Neuronal stem cell (in vitro differentiated cells): ENCODE results near the gene PTPN14.

Source experiments
- DNase-seq: peaks from one replicate; pipeline ENCODE4 v3.0.0-alpha.2; 2013; ENCODE audit warnings: low spot score
- H2AFZ ChIP-seq: one replicate; pipeline ENCODE4 v1.6.1; 2013; ENCODE audit warnings: mild to moderate bottlenecking, low read length, inconsistent platforms
- H2AK5ac ChIP-seq: 2 replicates; pipeline ENCODE4 v1.6.1; 2013; ENCODE audit warnings: low read depth, mild to moderate bottlenecking, inconsistent platforms, low read length, moderate library complexity, mixed read lengths
- H2BK120ac ChIP-seq: 2 replicates; pipeline ENCODE4 v1.6.1; 2013; ENCODE audit warnings: low read depth, mild to moderate bottlenecking, inconsistent platforms, low read length, moderate library complexity, mixed read lengths
- H2BK12ac ChIP-seq: one replicate; pipeline ENCODE4 v1.6.1; 2013; ENCODE audit warnings: low read length, inconsistent platforms
- H2BK15ac ChIP-seq: 2 replicates; pipeline ENCODE4 v1.6.1; 2013; ENCODE audit warnings: mild to moderate bottlenecking, low read length, inconsistent platforms, mixed read lengths
- H2BK5ac ChIP-seq: one replicate; pipeline ENCODE4 v1.6.1; 2013; ENCODE audit warnings: inconsistent platforms, mild to moderate bottlenecking, low read length, moderate library complexity
- H3K14ac ChIP-seq: one replicate; pipeline ENCODE4 v1.6.1; 2013; ENCODE audit warnings: low read length, inconsistent platforms
- H3K18ac ChIP-seq: 2 replicates; pipeline ENCODE4 v1.6.1; 2013; ENCODE audit warnings: low read length, inconsistent platforms
- H3K23ac ChIP-seq: 2 replicates; pipeline ENCODE4 v1.6.1; 2013; ENCODE audit warnings: low read depth, mild to moderate bottlenecking, mixed read lengths, low read length, inconsistent platforms; ENCODE audit not compliant: poor library complexity
- H3K27ac ChIP-seq: replicated peaks from 3 replicates; pipeline ENCODE4 v1.5.1; 2013; ENCODE audit warnings: low read length, inconsistent platforms
- H3K27me3 ChIP-seq, 3 experiments: 2 replicates each; pipeline ENCODE4 v1.6.1; 2013; ENCODE audit warnings: low read length in 3 of 3, mild to moderate bottlenecking in 2 of 3, inconsistent platforms in 1 of 3, low read depth in 1 of 3, mixed read lengths in 1 of 3, moderate library complexity in 1 of 3; ENCODE audit not compliant: control insufficient read depth in 3 of 3, insufficient read depth in 3 of 3
- H3K36me3 ChIP-seq, 2 donors: replicated peaks in 1 of 2; 2 replicates each; pipeline ENCODE4 v1.6.1; 2013; ENCODE audit warnings: low read length in 2 of 2; ENCODE audit not compliant: control insufficient read depth in 2 of 2, insufficient read depth in 2 of 2
- H3K4ac ChIP-seq: 2 replicates; pipeline ENCODE4 v1.6.1; 2013; ENCODE audit warnings: inconsistent platforms, mild to moderate bottlenecking, low read length, moderate library complexity
- H3K4me1 ChIP-seq, 2 donors: 1 replicate in 1 of 2; 2 replicates in 1 of 2; pipeline ENCODE4 v1.6.1; 2013; ENCODE audit warnings: low read length in 2 of 2, low read depth in 1 of 2; ENCODE audit not compliant: control insufficient read depth in 2 of 2, insufficient read depth in 1 of 2
- H3K4me2 ChIP-seq: one replicate; pipeline ENCODE4 v1.6.1; 2013; ENCODE audit warnings: mild to moderate bottlenecking, low read length, inconsistent platforms; ENCODE audit not compliant: insufficient read depth, poor library complexity, severe bottlenecking
- H3K4me3 ChIP-seq, 2 donors: 2 replicates each; pipeline ENCODE4 v1.5.1; 2013; ENCODE audit warnings: low read length in 2 of 2, mild to moderate bottlenecking in 2 of 2, inconsistent platforms in 1 of 2, moderate library complexity in 1 of 2
- H3K79me1 ChIP-seq: one replicate; pipeline ENCODE4 v1.6.1; 2013; ENCODE audit warnings: low read depth, mild to moderate bottlenecking, inconsistent platforms, low read length, moderate library complexity
- H3K9ac ChIP-seq: one replicate; pipeline ENCODE4 v1.6.1; 2013; ENCODE audit warnings: mild to moderate bottlenecking, low read depth, low read length, inconsistent platforms; ENCODE audit not compliant: poor library complexity
- H3K9me3 ChIP-seq, 2 donors: replicated peaks in 1 of 2; 2 replicates each; pipeline versions ENCODE3 to v1.6.1; 2013; ENCODE audit warnings: low read length in 2 of 2, mild to moderate bottlenecking in 2 of 2, inconsistent platforms in 1 of 2, low read depth in 1 of 2, mixed read lengths in 1 of 2, moderate library complexity in 1 of 2; ENCODE audit not compliant: control insufficient read depth in 2 of 2, insufficient read depth in 1 of 2
- H4K8ac ChIP-seq: one replicate; pipeline ENCODE4 v1.6.1; 2013; ENCODE audit warnings: low read depth, mild to moderate bottlenecking, inconsistent platforms, low read length, moderate library complexity
- H4K91ac ChIP-seq: one replicate; pipeline ENCODE4 v1.6.1; 2013; ENCODE audit warnings: low read length, low read depth, mild to moderate bottlenecking, inconsistent platforms; ENCODE audit not compliant: poor library complexity
- WGBS, 2 donors: extraction: QIAGEN DNeasy Blood & Tissue Kit; methylation state at CpG; one replicate each; pipeline ENCODE4 v1.1.7; 2013; ENCODE audit warnings: missing lambda C conversion rate in 2 of 2, mixed read lengths in 1 of 2; ENCODE audit not compliant: insufficient read length in 2 of 2, insufficient replicate concordance in 1 of 2; ENCODE audit errors: extremely low coverage in 2 of 2; 5-methylcytosine and 5-hydroxymethylcytosine counted together

Gene PTPN14

DNA sequence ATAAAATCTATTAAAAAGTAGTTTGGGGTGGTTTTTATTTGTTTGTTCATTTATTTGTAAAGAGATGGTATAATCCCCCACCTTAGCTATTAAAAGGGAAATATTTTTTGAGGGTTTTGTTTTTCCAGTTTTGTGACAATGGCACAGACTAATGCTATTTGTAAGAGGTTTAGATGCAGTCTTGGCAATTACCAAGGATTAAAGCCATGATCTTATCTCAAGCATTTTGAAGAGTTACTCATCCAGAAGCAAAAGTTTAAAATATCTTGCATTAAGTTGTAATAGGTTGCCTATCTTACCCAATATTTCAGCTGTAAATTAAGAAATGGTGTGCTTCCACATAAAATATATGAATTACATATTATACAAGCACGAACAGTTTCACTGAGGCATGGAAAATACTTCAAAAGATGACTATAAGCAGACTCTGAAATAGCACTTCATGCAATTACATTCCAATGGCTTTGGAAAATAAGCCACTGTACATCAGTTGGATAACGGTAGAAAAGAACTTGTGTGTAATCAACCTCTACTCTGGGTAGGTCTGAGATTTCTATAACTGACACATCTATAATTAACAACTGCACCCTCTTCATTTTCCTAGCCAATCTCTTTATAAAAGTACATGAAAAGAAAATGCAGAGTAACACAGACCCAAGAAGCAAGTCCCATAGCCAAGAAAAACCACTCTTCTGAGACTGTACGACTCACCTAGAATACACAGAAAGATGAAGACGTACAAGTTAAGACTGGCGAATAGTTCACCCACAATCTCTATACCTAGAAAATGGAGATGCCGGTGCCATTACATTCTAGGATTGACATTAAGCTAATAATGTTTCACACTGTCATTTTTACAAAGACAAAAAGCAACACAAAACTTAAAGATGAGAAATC, 95.2 kb downstream of the PTPN14 start:
- Histone ChIP-seq H2BK120ac (no peak overlapping the region), H4K91ac (no peak overlapping the region), H4K8ac (no peak overlapping the region), H3K4me1 (peaks cover 2 to 7% of the 10 kb centered on the region in 2 donors), H3K23ac (no peak overlapping the region), H3K36me3 (peaks cover 3 to 5% of the 10 kb centered on the region in 2 donors), H3K4me3 (no peak overlapping the region), H2BK5ac (no peak overlapping the region), H3K14ac (no peak overlapping the region), H3K18ac (no peak overlapping the region), H2AK5ac (no peak overlapping the region), H3K79me1 (no peaks in the 10 kb centered on the region), H3K4me2 (no peak overlapping the region), H2BK12ac (no peak overlapping the region), H3K4ac (no peak overlapping the region), H2BK15ac (no peak overlapping the region), H2AFZ (no peak overlapping the region), H3K27me3 (no peaks in the 10 kb centered on the region), H3K27ac (no peak overlapping the region), H3K9ac (no peak overlapping the region), H3K9me3 (no peaks in the 10 kb centered on the region)
- no CpG with 5 or more reads among the region's 6 CpGs for WGBS, 2 donors
- DNase-seq, result no peak

DNA sequence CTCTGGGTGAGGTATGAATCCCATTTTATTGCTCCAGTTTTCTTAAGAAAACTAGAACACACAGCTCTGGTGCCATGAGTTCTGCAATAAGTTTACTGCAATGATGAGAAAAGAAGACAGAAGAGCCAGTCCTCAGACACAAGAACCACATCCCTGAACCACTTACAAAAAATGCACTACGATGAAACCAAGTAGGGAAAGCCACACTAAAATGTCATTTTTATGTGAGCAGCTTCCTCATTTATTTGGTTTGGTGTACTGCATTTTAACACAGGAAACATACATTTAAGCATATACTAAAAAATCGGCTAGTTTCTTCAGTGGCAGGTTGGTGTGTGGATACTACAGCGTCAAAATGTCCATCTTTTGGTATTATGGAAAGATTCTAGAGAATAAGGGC, 95.9 kb downstream of the PTPN14 start:
- H2AK5ac ChIP-seq, result no peak overlapping the region
- H3K4me3 ChIP-seq, result no peak overlapping the region
- H3K18ac ChIP-seq, result no peak overlapping the region
- no peak overlapping the region for H2BK5ac ChIP-seq
- H2BK12ac ChIP-seq, result no peak overlapping the region
- no peak overlapping the region for H3K4ac ChIP-seq
- H3K27me3 ChIP-seq, result no peaks in the 10 kb centered on the region
- no peak overlapping the region for H3K14ac ChIP-seq
- no peak overlapping the region for H3K27ac ChIP-seq
- H2BK120ac ChIP-seq, result no peak overlapping the region
- H3K4me1 ChIP-seq, result peaks cover 2 to 3% of the 10 kb centered on the region in 2 donors
- H2AFZ ChIP-seq, result no peak overlapping the region
- no peaks in the 10 kb centered on the region for H3K9me3 ChIP-seq
- no peak overlapping the region for H4K8ac ChIP-seq
- H3K23ac ChIP-seq, result no peak overlapping the region
- H3K36me3 ChIP-seq, result peaks cover 3 to 8% of the 10 kb centered on the region in 2 donors
- no peak overlapping the region for H4K91ac ChIP-seq
- no peak overlapping the region for H3K9ac ChIP-seq
- H2BK15ac ChIP-seq, result no peak overlapping the region
- DNase-seq, result no peak
- H3K79me1 ChIP-seq, result no peaks in the 10 kb centered on the region
- no peak overlapping the region for H3K4me2 ChIP-seq
- WGBS, 2 donors, result no CpG with 5 or more reads among the region's 3 CpGs

DNA sequence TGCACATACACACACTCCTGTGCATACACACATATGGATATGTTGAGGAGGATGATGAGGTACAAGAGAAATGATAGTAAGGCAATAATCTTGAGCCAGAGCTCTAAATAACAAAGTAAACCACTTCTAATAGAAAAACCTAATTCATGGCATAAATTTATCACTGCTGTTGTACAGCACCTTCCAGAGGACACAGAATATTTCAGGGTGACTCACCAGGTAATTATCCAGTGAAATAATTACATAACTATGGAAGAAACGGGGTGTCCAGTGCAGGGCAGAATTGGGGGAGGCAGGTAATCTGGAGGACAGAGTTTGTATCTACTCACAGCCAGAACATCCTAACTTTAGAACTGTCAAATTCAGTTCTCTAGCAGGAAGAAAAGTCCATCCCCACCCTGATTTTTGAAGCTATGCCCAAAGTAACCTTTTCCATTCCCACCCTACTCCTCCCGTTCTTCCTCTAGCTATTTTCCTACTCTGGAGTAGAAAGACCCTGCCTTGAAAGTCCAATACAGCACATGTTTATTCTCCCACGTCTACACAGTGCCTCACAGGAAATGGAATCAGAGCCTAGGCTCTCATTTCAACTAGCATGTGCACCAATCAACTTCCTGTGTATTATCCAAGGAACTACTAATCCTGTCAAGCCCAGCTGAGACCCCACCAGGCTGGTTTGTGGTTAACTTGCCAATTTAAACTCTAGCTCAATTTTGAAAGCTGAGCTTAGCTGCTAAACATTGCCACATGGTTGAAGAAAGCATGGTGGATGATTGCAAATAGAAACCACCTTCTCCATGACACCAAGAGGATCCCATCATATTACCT, 96.6 kb downstream of the PTPN14 start:
- no peak overlapping the region for H2AFZ ChIP-seq
- DNase-seq, result no peak
- no peak overlapping the region for H3K18ac ChIP-seq
- H3K4me3 ChIP-seq, result no peak overlapping the region
- peaks cover 3 to 8% of the 10 kb centered on the region in 2 donors for H3K36me3 ChIP-seq
- WGBS, 2 donors, result no CpG with 5 or more reads among the region's 3 CpGs
- no peak overlapping the region for H3K23ac ChIP-seq
- H2AK5ac ChIP-seq, result no peak overlapping the region
- no peak overlapping the region for H4K91ac ChIP-seq
- H3K27ac ChIP-seq, result no peak overlapping the region
- H3K9ac ChIP-seq, result no peak overlapping the region
- H3K27me3 ChIP-seq, result no peaks in the 10 kb centered on the region
- H3K4me2 ChIP-seq, result no peak overlapping the region
- peaks cover 0 to 2% of the 10 kb centered on the region in 2 donors for H3K4me1 ChIP-seq
- no peak overlapping the region for H2BK15ac ChIP-seq
- no peaks in the 10 kb centered on the region for H3K9me3 ChIP-seq
- H3K79me1 ChIP-seq, result no peaks in the 10 kb centered on the region
- no peak overlapping the region for H2BK12ac ChIP-seq
- no peak overlapping the region for H3K14ac ChIP-seq
- H4K8ac ChIP-seq, result no peak overlapping the region
- no peak overlapping the region for H2BK120ac ChIP-seq
- H2BK5ac ChIP-seq, result no peak overlapping the region
- H3K4ac ChIP-seq, result no peak overlapping the region
